ENCODE measurements around the gene MCFD2. TPM values are rescaled to one million over a fixed set of nuclear protein-coding genes. Genes with fewer than 3 reads are reported as not detected.

The MCFD2 gene
- polyA plus RNA-seq, 1 of the 3 experiments (the other 2 are of a cell fraction) = 88.2 TPM

- ChIA-PET POLR2A (no interaction called here), CTCF (interaction anchor here (0.6 to 0.9 kb wide), 3 partner anchors 63 to 246 kb away, joined by 3 read pairs; no protein-coding TSS in a partner anchor)
- H3K4me1 ChIP-seq (ENCODE audit: control insufficient read depth in 1 of 2, insufficient read depth in 2 of 2, low read depth in 1 of 2, low read length in 1 of 2) = peaks cover 18 to 32% of the 10 kb centered on the region in 2 experiments; a peak in 3 of 4 replicates
Observed at GRCh38 chr2:46879511-46879910, 36.1 kb downstream of the MCFD2 start.

GRCh38 chr2:46878886-46879285, 36.7 kb downstream of the MCFD2 start:
- Histone ChIP-seq H3K9me2 (no peaks in the 10 kb centered on the region), H3K9me3 (no peaks in the 10 kb centered on the region), H4K20me1 (ENCODE audit: insufficient read depth) (no peaks in the 10 kb centered on the region), H3K27ac (ENCODE audit: low read depth in 2 of 2, low read length in 1 of 2) (peak overlapping the region; percentile 5 to 76; a peak in 3 of 4 replicates), H3F3A (replicated peaks; ENCODE audit: insufficient read depth) (peaks cover 36% of the 10 kb centered on the region), H3K79me2 (ENCODE audit: insufficient read depth) (no peaks in the 10 kb centered on the region), H3K9ac (no peak overlapping the region), H3K27me3 (ENCODE audit: insufficient read depth) (no peaks in the 10 kb centered on the region), H3K36me3 (replicated peaks in 1 of 2; ENCODE audit: control insufficient read depth in 1 of 2, insufficient read depth in 2 of 2, low read length in 1 of 2) (no peaks in the 10 kb centered on the region), H3K4me3 (ENCODE audit: low read depth in 2 of 2, low read length in 1 of 2) (no peak overlapping the region), H2AFZ (ENCODE audit: low read depth) (no peak overlapping the region), H3K4me1 (ENCODE audit: control insufficient read depth in 1 of 2, insufficient read depth in 2 of 2, low read depth in 1 of 2, low read length in 1 of 2) (peaks cover 25 to 38% of the 10 kb centered on the region in 2 experiments; a peak in 3 of 4 replicates), H3K4me2 (no peak overlapping the region)
- peak; percentile 78 for DNase-seq
- POLR2A ChIA-PET = no interaction called here
- CTCF ChIA-PET = interaction anchor here (0.6 to 0.9 kb wide), 2 partner anchors 62 to 103 kb away, joined by 3 read pairs; no protein-coding TSS in a partner anchor
- no peak for TF ChIP-seq REST (IDR thresholded peaks at IDR 0.05; ENCODE audit: low read depth, low read length)
- peak; percentile 61 for TF ChIP-seq CHD2 (IDR thresholded peaks at IDR 0.05; ENCODE audit: low read length, partially characterized antibody)
- 0 out of 2 replicates have a peak, but pooled peaks have one; percentile 18 for TF ChIP-seq CTCF (IDR thresholded peaks at IDR 0.05)
- TF ChIP-seq MXI1 (IDR thresholded peaks at IDR 0.05; ENCODE audit: low read depth, low read length) = peak; percentile 35; the same call in 1 of the 2 replicates
- no peak for TF ChIP-seq NRF1 (IDR thresholded peaks at IDR 0.05; ENCODE audit: low read depth, low read length)
- 0 out of 4 replicates have a peak, but pooled peaks of 1 of the 2 experiments have one; percentile 37 for TF ChIP-seq EP300 (IDR thresholded peaks at IDR 0.05; ENCODE audit: borderline replicate concordance in 1 of 2, low read depth in 1 of 2, low read length in 1 of 2)
- peak; percentile 54; the same call in 1 of the 2 replicates for TF ChIP-seq RCOR1 (IDR thresholded peaks at IDR 0.05; ENCODE audit: low read length)
- TF ChIP-seq RXRA (IDR thresholded peaks at IDR 0.05; ENCODE audit: borderline replicate concordance, low read depth) = no peak
- peak; percentile 37 for TF ChIP-seq RAD21 (IDR thresholded peaks at IDR 0.05; ENCODE audit: low read length)
- WGBS (ENCODE audit: low lambda C conversion rate) = 59% methylated on average over 8 of the region's 8 CpGs

More at GRCh38 chr2:46879511-46879910, 36.1 kb downstream of the MCFD2 start:
- Histone ChIP-seq H3K9me3 (no peaks in the 10 kb centered on the region), H3K4me2 (no peak overlapping the region), H3K27me3 (ENCODE audit: insufficient read depth) (no peaks in the 10 kb centered on the region), H4K20me1 (ENCODE audit: insufficient read depth) (no peaks in the 10 kb centered on the region), H3K4me3 (ENCODE audit: low read depth in 2 of 2, low read length in 1 of 2) (no peak overlapping the region), H3K27ac (ENCODE audit: low read depth in 2 of 2, low read length in 1 of 2) (peak overlapping the region in 1 of 2 experiments; percentile 96; a peak in 1 of 4 replicates), H3K9ac (no peak overlapping the region), H3K79me2 (ENCODE audit: insufficient read depth) (no peaks in the 10 kb centered on the region), H2AFZ (ENCODE audit: low read depth) (no peak overlapping the region), H3F3A (replicated peaks; ENCODE audit: insufficient read depth) (peaks cover 36% of the 10 kb centered on the region), H3K9me2 (no peaks in the 10 kb centered on the region), H3K36me3 (replicated peaks in 1 of 2; ENCODE audit: control insufficient read depth in 1 of 2, insufficient read depth in 2 of 2, low read length in 1 of 2) (no peaks in the 10 kb centered on the region)
- DNase-seq = no peak
- TF ChIP-seq FOXJ3 (CRISPR knock-in tag; IDR thresholded peaks at IDR 0.05) (no peak), GATA2 (CRISPR knock-in tag; IDR thresholded peaks at IDR 0.05) (no peak), RFX5 (IDR thresholded peaks at IDR 0.05; ENCODE audit: low read length) (no peak), NFIC (IDR thresholded peaks at IDR 0.05; ENCODE audit: borderline replicate concordance) (no peak), JUND (IDR thresholded peaks at IDR 0.05) (no peak), IRF3 (IDR thresholded peaks at IDR 0.05; ENCODE audit: low read depth, low read length) (no peak)

Measured in SK-N-SH (cell line).